Posterior vena cava (tissue), 2 donors: ENCODE measurements around the gene HSPA9. TPM values are rescaled to one million over a fixed set of nuclear protein-coding genes. Genes with fewer than 3 reads are reported as not detected.

Experiments used
- DNase-seq: peaks from one replicate; pipeline ENCODE4 v3.0.0-alpha.2; 2020; ENCODE audit warnings: low spot score
- intact Hi-C, 2 donors: fragments of 100-400 bp; cut with DNase I; formaldehyde crosslinking; loops; one replicate each; pipeline versions ENCODE4 v1.14.1 to v1.14.2; 2022 to 2023
- total RNA-seq, 2 donors: library from RNA; stranded (reverse); fragmentation: NEBNext Ultra II Directional; extraction: Animal tissue kit (Norgen Biotek cat#: 25700); gene quantifications; one replicate each; pipeline ENCODE4 v1.2.1, GENCODE V29; 2021
- donor health status: DM: yes; HTN: yes; CAD: no.
- donor health status: DM: yes; HTN: yes; CAD: no.

The HSPA9 gene
- total RNA-seq, 2 donors from 2014 or later = 141 to 160 TPM

GRCh38 chr5:138542180-138542955 is 32.8 kb downstream of the HSPA9 start:
- intact Hi-C loops = no loop called here
- DNase-seq = peak; percentile 84

- DNase-seq = no peak
- intact Hi-C loops = no loop called here
These were observed 33.6 kb downstream of the HSPA9 start for GRCh38 chr5:138541511-138542179.

- intact Hi-C loops = no loop called here
- DNase-seq = no peak
These were observed 35.4 kb downstream of the HSPA9 start for GRCh38 chr5:138539791-138540190.

GRCh38 chr5:138538943-138539627 is 36.1 kb downstream of the HSPA9 start:
- no peak for DNase-seq
- intact Hi-C loops = no loop called here

- intact Hi-C loops = no loop called here
- no peak for DNase-seq
These were observed 38.4 kb downstream of the HSPA9 start for GRCh38 chr5:138536665-138537315.

- intact Hi-C loops = no loop called here
- no peak for DNase-seq
These were observed 39.0 kb downstream of the HSPA9 start for GRCh38 chr5:138536215-138536614.

GRCh38 chr5:138533973-138534941 is 40.9 kb downstream of the HSPA9 start:
- no peak for DNase-seq
- intact Hi-C loops = no loop called here

GRCh38 chr5:138529812-138530211 is 45.4 kb downstream of the HSPA9 start:
- intact Hi-C loops = no loop called here
- no peak for DNase-seq

- DNase-seq = no peak
- intact Hi-C loops = no loop called here
These were observed 46.3 kb downstream of the HSPA9 start for GRCh38 chr5:138528744-138529469.

- no peak for DNase-seq
- intact Hi-C loops = no loop called here
These were observed 47.0 kb downstream of the HSPA9 start for GRCh38 chr5:138528208-138528607.

- DNase-seq = no peak
- intact Hi-C loops = no loop called here
These were observed 48.0 kb downstream of the HSPA9 start for GRCh38 chr5:138527170-138527569.

GRCh38 chr5:138523406-138523805 is 51.8 kb downstream of the HSPA9 start:
- intact Hi-C loops = no loop called here
- DNase-seq = no peak

- no peak for DNase-seq
- intact Hi-C loops = loop anchor here in 1 of 2 donors (2.0 kb wide), 1 partner anchor 74 kb away; no protein-coding TSS in a partner anchor
These were observed 54.2 kb downstream of the HSPA9 start for GRCh38 chr5:138520971-138521370.

GRCh38 chr5:138517437-138517836 is 57.8 kb downstream of the HSPA9 start:
- intact Hi-C loops = no loop called here
- DNase-seq = no peak

- intact Hi-C loops = no loop called here
- no peak for DNase-seq
These were observed 59.5 kb downstream of the HSPA9 start for GRCh38 chr5:138515556-138516245.

- intact Hi-C loops = no loop called here
These were observed 61.2 kb downstream of the HSPA9 start for GRCh38 chr5:138514021-138514420.

GRCh38 chr5:138508958-138509357 is 66.2 kb downstream of the HSPA9 start:
- DNase-seq = no peak

More at GRCh38 chr5:138514021-138514420, 61.2 kb downstream of the HSPA9 start:
- no peak for DNase-seq

More at GRCh38 chr5:138508958-138509357, 66.2 kb downstream of the HSPA9 start:
- intact Hi-C loops = no loop called here
